ENCODE results near the gene ACO1.

GRCh38 chr9:32371679-32372078, 12.8 kb upstream of the ACO1 start:
- TF ChIP-seq CTCF (IDR thresholded peaks at IDR 0.05), result no peak
- no peak for TF ChIP-seq POLR2A (IDR thresholded peaks at IDR 0.05)
